Prostate gland (tissue), 2 donors: Measurements from ENCODE around the gene IL13. TPM values are rescaled to one million over a fixed set of nuclear protein-coding genes. Genes with fewer than 3 reads are reported as not detected.

Experiments
- DNase-seq: peaks from one replicate; pipeline ENCODE4 v3.0.0-alpha.2; 2019; ENCODE audit warnings: low spot score
- H3K27ac ChIP-seq, 2 donors: fragments of 200-600 bp; sonication (generic); 2 replicates each; pipeline ENCODE4 v1.5.1; 2017 to 2019
- H3K27me3 ChIP-seq: fragments of 200-600 bp; sonication (generic); replicated peaks from 2 replicates; pipeline ENCODE4 v1.5.1; 2019; ENCODE audit not compliant: insufficient read depth
- H3K36me3 ChIP-seq, 2 donors: fragments of 200-600 bp; sonication (generic); 1 replicate in 1 of 2; 2 replicates in 1 of 2; pipeline versions ENCODE4 v1.5.1 to v1.8.1; 2017 to 2019
- H3K4me1 ChIP-seq: fragments of 200-600 bp; sonication (generic); replicated peaks from 2 replicates; pipeline ENCODE4 v1.5.1; 2019
- H3K4me3 ChIP-seq, 2 donors: fragments of 200-600 bp; sonication (generic); 2 replicates each; pipeline ENCODE4 v1.5.1; 2017 to 2019
- H3K9me3 ChIP-seq: fragments of 200-600 bp; sonication (generic); 2 replicates; pipeline ENCODE4 v1.5.1; 2017
- CTCF ChIP-seq, 4 experiments: fragments of 200-600 bp in 2 of 4; fragments of 450-650 bp in 2 of 4; sonication (generic) in 2 of 4; IDR thresholded peaks; 1 replicate in 3 of 4; 2 replicates in 1 of 4; pipeline ENCODE4 v1.5.1; 2016 to 2019; ENCODE audit warnings: antibody characterized with exemption in 4 of 4, mild to moderate bottlenecking in 2 of 4, moderate library complexity in 2 of 4
- POLR2A ChIP-seq: fragments of 450-650 bp; IDR thresholded peaks from one replicate; pipeline ENCODE4 v1.6.1; 2016; ENCODE audit warnings: antibody characterized with exemption, mild to moderate bottlenecking
- POLR2AphosphoS5 ChIP-seq: sonication (generic); formaldehyde crosslinking; IDR thresholded peaks from one replicate; pipeline ENCODE4 v1.6.1; 2017; ENCODE audit warnings: antibody characterized with exemption
- WGBS: methylation state at CpG from one replicate; pipeline ENCODE4 v1.1.5; 2018; 5-methylcytosine and 5-hydroxymethylcytosine counted together
- intact Hi-C: fragments of 100-400 bp; cut with DNase I; formaldehyde crosslinking; loops from one replicate; pipeline ENCODE4 v1.14.2; 2022
- total RNA-seq, 2 donors: library from RNA; depleted of rRNA; stranded (reverse); fragments of >200 nt; gene quantifications; one replicate each; pipeline ENCODE4 v1.1.0, GENCODE V29; 2016

IL13 gene
- total RNA-seq, 2 donors from 2014 or later, result 2.3 TPM; not detected in 1

GRCh38 chr5:132677682-132678400 lies 19.9 kb downstream of the IL13 start:
- Histone ChIP-seq H3K4me1 (no peaks in the 10 kb centered on the region), H3K27ac (no peak overlapping the region), H3K36me3 (no peaks in the 10 kb centered on the region), H3K4me3 (no peak overlapping the region), H3K27me3 (no peaks in the 10 kb centered on the region), H3K9me3 (no peaks in the 10 kb centered on the region)
- TF ChIP-seq POLR2A (no peak), POLR2AphosphoS5 (no peak), CTCF (IDR thresholded peaks at IDR 0.05) (no peak)
- no peak for DNase-seq
- 80% methylated on average over 15 of the region's 15 CpGs for WGBS
- intact Hi-C loops, result no loop called here

- Histone ChIP-seq H3K27ac (no peak overlapping the region), H3K36me3 (no peaks in the 10 kb centered on the region), H3K4me1 (no peaks in the 10 kb centered on the region), H3K9me3 (no peaks in the 10 kb centered on the region), H3K4me3 (no peak overlapping the region), H3K27me3 (no peaks in the 10 kb centered on the region)
- 100% methylated on average over 1 of the region's 1 CpG for WGBS
- intact Hi-C loops, result no loop called here
- TF ChIP-seq POLR2A (no peak), POLR2AphosphoS5 (no peak), CTCF (IDR thresholded peaks at IDR 0.05) (no peak)
- no peak for DNase-seq
These were observed 20.8 kb downstream of the IL13 start for GRCh38 chr5:132678735-132679134.

- Histone ChIP-seq H3K4me3 (no peak overlapping the region), H3K36me3 (no peaks in the 10 kb centered on the region), H3K4me1 (no peaks in the 10 kb centered on the region), H3K9me3 (no peaks in the 10 kb centered on the region), H3K27ac (no peak overlapping the region), H3K27me3 (no peaks in the 10 kb centered on the region)
- TF ChIP-seq POLR2AphosphoS5, result no peak
- no peak for TF ChIP-seq CTCF (IDR thresholded peaks at IDR 0.05)
- no peak for TF ChIP-seq POLR2A
- DNase-seq, result no peak
- intact Hi-C loops, result no loop called here
- 92% methylated on average over 7 of the region's 7 CpGs for WGBS
These were observed 21.2 kb downstream of the IL13 start for GRCh38 chr5:132679166-132679565.

- DNase-seq, result no peak
- Histone ChIP-seq H3K27ac (no peak overlapping the region), H3K9me3 (no peaks in the 10 kb centered on the region), H3K36me3 (no peaks in the 10 kb centered on the region), H3K27me3 (no peaks in the 10 kb centered on the region), H3K4me3 (no peak overlapping the region), H3K4me1 (no peaks in the 10 kb centered on the region)
- TF ChIP-seq POLR2AphosphoS5 (no peak), CTCF (IDR thresholded peaks at IDR 0.05) (no peak), POLR2A (no peak)
- intact Hi-C loops, result no loop called here
- 92% methylated on average over 15 of the region's 15 CpGs for WGBS
These were observed 21.9 kb downstream of the IL13 start for GRCh38 chr5:132679717-132680380.
